ENCODE data around the gene MEMO1.
"Not testable (repeated sequence)": the region's sequence is repeated elsewhere in the genome, so short reads cannot be mapped to it uniquely, and the experiment has no call there.

The MEMO1 gene

GRCh38 chr2:31900156-31900555 is 110.7 kb downstream of the MEMO1 start:
- DNase-seq, result not testable (repeated sequence)

- DNase-seq, result not testable (repeated sequence)
These were observed 112.5 kb downstream of the MEMO1 start for GRCh38 chr2:31898346-31898745.

GRCh38 chr2:31897340-31897739 is 113.5 kb downstream of the MEMO1 start:
- not testable (repeated sequence) for DNase-seq

- no peak for DNase-seq
These were observed 114.5 kb downstream of the MEMO1 start for GRCh38 chr2:31896293-31896692.

DNA sequence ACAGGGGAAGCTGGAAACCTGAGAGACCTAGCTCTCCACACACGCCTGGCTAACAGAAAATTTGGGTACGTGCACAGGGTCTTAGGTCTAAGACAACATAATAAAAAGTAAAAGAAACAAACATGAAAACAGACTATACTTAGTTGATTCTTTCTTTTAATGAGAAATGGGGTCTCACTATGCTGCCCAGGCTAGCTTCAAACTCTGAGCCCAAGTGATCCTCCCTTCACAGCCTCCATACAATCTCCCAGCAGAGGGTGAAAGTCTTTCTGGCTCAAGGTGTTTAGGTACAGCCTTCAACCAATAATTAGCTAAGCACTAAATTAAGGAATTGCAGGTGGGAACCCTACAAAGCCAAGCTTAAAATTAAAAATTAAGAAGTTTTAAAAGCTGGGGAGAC is 116.2 kb downstream of the MEMO1 start:
- DNase-seq, result no peak

DNA sequence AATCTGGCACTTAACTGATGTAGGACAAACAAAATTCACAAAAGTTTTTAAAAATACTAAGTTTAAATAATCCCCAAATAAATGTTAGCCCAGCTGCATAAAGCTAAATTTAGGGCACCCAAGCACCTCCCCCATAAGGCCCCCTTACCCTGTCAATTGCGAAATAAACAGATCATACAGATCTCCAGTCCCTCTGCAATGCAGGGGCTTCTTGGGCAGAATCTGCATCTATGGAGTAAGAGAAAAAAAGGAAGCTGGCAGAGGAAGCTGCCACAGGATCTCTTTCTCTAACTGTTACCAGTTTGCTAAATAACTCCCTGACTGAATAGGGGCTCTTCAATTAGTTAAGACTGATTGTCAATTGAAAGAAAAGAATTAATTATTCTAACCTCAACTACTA is 117.7 kb downstream of the MEMO1 start:
- DNase-seq, result no peak

DNA sequence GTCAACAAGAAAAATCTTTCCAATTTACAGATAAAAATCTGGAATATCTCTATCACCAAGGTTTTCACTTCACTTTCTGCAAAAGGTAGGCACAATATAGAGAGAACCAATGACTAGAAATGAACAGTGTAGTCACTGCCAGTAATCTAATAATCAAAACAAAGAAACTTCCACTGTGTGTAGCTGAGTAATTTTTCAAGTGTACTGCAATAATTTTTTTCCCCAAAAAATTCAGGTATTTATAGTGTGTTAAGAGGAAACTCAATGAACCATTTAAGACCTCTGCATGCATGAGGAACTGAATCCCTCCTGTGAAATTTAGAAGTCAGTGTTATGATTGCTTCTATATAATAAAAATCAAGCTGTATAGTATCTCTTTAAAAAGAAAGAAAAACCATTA is 121.8 kb downstream of the MEMO1 start:
- DNase-seq, result no peak

DNA sequence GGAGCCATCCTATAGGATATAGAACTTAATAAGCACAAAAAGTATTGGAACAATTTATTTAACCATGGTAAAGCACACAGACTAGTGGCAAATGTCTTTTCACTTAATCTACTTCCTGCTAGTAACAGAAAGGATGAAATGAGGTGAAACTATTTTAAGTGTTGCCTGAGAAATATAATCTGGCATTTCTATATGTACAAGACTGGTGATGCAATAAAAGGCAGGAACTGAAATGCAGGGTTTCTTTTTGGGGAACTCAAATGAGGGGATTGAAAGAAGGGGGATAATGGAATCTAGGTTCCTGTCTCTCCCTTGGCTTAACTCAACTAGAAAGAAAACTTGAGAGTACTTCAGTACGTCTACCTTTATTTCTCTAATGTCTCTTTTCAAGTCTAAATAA is 122.3 kb downstream of the MEMO1 start:
- no peak for DNase-seq

GRCh38 chr2:31886700-31887099 is 124.1 kb downstream of the MEMO1 start:
- peak; percentile 25 for DNase-seq

DNA sequence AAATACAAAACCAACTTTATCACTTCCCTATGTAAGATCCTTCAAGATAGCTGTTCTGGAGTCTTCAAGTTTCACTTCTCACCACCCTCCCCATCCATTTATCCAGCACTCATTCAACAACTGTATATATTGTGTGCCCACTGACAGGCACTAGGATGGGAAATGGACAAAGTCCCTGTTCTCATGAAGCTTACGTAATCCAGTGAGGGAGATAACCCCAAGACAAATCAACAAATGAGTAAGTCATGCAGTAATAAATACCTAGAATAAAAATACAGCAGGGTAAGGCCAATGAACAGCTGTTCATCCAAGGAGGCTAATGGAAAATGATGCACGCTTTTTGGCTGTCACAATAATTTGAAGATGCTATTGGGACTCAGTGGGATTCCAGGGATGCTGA is 133.8 kb downstream of the MEMO1 start:
- no peak for DNase-seq

GRCh38 chr2:31874071-31874470 is 136.7 kb downstream of the MEMO1 start:
- no peak for DNase-seq

DNA sequence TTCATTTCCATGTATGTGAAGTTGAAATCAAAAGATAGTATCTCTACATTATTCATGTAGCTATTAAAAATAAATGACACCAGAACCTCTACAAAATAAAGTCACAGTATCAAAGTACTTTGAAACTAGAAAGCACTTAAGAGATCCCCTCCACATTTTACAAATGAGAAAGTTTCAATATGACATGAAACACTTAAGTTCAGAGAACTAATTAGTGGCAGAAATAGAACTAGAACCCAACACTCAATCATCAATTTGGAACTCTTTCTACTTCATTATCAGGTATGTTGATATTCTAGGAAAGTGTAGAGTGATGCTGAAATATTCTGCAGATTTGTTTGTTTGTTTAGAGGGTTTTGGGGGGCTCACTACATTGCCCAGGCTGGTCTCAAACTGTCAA is 145.6 kb downstream of the MEMO1 start:
- no peak for DNase-seq

- DNase-seq, result no peak
These were observed 146.9 kb downstream of the MEMO1 start for GRCh38 chr2:31863867-31864266.

DNA sequence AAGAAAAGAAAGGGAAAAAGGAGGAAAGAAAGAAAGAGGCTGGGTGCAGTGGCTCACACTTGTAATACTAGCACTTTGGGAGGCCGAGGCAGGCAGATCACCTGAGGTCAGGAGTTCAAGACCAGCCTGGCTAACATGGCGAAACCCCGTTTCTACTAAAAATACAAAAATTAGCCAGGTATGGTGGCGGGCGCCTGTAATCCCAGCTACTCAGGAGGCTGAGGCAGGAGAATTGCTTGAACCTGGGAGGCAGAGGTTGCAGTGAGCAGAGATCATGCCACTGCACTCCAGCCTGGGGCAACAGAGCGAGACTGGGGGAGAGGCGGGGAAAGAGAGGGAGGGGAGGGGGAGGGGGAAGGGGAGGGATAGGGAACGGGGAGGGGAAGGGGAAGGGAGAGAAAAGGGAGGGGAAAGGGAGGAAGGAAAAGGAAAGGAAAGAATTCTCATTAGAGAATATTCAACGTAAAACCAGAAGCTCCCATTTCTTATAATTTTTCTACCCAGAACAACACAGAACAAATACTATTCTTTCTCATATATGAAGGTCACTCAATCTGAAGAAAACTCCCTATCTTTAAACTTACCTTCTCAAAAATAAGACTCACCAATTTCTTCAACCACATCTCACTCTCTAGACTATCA is 147.7 kb downstream of the MEMO1 start:
- DNase-seq, result not testable (repeated sequence)

- DNase-seq, result no peak
These were observed 150.8 kb downstream of the MEMO1 start for GRCh38 chr2:31859959-31860358.

GRCh38 chr2:31853521-31853920 is 157.3 kb downstream of the MEMO1 start:
- DNase-seq, result no peak

DNA sequence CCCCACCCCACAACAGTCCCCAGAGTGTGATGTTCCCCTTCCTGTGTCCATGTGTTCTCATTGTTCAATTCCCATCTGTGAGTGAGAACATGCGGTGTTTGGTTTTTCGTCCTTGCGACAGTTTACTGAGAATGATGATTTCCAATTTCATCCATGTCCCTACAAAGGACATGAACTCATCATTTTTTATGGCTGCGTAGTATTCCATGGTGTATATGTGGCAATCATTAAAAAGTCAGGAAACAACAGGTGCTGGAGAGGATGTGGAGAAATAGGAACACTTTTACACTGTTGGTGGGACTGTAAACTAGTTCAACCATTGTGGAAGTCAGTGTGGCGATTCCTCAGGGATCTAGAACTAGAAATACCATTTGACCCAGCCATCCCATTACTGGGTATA is 168.7 kb downstream of the MEMO1 start:
- not testable (repeated sequence) for DNase-seq

GRCh38 chr2:31835450-31835849 is 175.4 kb downstream of the MEMO1 start:
- no peak for DNase-seq

GRCh38 chr2:31832363-31832762 is 178.4 kb downstream of the MEMO1 start:
- DNase-seq, result no peak

DNA sequence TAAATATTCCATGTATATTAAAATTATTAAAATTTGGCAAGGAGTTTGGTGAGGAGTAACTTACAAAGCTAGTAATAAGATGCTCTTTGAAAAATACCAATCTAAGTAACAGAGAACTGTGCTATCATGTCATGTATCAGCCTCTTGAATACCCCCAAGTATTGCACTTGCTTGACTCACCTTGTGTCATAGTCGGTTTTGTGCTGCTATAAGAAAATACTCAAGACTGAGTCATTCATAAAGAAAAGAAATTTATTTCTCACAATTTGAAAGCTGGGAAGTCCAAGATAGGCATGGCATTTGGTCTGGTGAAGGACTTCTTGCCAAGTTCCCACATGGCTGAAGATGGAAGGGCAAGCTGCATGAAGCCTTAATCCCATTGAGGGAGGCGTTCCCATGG is 179.2 kb downstream of the MEMO1 start:
- DNase-seq, result no peak

GRCh38 chr2:31828891-31829290 is 181.9 kb downstream of the MEMO1 start:
- peak; percentile 11 for DNase-seq

GRCh38 chr2:31823558-31823957 is 187.2 kb downstream of the MEMO1 start:
- DNase-seq, result no peak

DNA sequence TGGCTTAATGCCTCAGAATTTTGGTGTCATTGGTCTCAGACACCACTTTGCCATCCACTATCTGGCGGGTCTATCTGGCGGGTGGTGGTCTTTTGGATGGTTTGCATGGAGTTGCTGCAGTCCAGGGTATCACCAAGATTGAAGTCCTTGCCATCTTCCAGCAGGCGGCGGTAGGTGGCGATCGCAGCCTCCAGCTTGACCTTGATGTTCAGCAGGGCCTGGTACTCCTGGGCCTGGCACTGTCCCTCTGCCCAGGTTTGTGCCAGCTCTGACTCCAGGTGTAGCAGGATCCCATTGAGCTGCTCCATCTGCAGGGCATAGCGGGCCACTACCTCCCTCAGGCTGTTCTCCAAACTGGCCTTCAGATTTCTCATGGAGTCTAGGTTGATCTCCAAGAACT is 188.2 kb downstream of the MEMO1 start:
- DNase-seq, result no peak

Measured in RPMI8226 (cell line).